NCI-H187 treated with DMSO at 0.1 percent for 48 hours (cell line): ENCODE results near the gene NCOA7.
"Not testable (repeated sequence)": the region's sequence is repeated elsewhere in the genome, so short reads cannot be mapped to it uniquely, and the experiment has no call there.

Source experiments
- DNase-seq: peaks from one replicate; lab custom pipeline; 2025; lab: John Stamatoyannopoulos, UW

The NCOA7 gene

DNA sequence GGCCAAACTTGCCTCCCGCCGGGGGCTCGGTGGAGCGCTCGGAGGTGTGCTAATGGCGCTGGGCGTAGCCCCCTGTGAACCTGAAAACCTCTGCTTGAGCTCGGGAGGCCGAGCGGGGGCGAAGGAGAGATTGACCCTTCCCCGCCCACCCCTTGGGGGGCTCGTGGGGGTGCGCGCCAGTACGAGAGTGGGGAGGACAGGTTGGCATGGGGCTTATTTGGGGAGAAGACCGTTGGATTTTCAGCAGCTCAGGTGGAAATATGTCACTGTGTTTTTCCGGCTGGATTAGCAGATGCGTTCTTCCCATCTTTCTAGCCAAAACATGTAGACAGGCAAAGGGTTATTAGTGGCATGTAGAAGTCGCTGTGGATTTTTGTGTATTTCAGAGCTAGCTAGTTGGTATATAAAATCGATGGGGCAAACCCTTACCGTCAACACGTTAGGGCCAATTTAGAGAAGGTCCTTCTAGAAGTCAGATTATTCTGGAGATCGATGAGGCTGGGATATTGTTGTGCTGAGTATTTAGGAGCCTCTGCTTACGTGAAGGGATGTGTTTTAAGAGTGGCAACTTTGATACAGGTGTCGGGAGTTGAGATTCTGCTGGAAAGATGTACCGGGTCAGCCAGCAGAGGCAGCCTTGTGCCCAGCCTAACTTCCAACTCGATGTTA lies 525 bp downstream of the NCOA7 start:
- peak; percentile 30 for DNase-seq

GRCh38 chr6:125791820-125792165 lies 1.0 kb downstream of the NCOA7 start:
- DNase-seq = no peak

DNA sequence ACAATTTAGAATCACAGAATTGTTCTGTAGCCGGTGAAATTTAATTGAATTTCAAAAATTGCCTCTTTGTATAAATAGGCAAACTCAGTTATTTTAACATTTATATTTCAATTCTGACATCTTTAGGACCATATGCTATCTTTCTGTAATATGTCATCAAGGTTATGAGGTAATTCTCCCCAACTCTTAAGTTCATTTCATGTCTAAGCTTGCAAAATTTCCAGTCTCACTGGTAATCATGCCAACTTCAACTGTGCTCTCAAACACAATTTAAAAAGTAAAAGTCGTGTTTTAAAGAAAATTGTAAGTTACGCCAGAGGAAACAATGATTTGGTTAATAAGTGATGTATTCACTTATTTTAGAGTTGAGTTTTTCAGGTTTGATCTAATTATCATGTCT lies 1.4 kb downstream of the NCOA7 start:
- no peak for DNase-seq

- DNase-seq = no peak
Measured at GRCh38 chr6:125792680-125793079, 1.9 kb downstream of the NCOA7 start.

DNA sequence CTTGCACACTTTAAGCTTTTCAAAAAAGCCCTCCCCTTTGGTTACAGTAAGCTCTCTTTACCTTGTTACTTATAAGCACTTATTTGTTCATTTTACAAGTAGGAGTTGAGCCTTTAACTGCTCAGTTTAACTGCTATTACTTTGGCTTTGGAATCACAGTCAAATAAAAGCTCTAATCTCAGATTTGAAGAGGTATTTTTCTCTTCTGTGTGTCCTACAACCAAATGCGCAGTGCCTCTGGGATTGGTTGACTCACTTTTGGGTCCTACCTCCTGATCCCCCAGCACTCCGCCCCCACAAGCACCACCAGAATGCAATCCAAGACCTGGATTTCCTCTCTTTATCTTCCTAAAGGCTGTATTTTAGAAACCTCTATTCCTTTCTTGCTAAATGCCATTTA lies 2.5 kb downstream of the NCOA7 start:
- no peak for DNase-seq

GRCh38 chr6:125793863-125794262 lies 3.1 kb downstream of the NCOA7 start:
- DNase-seq = no peak

DNA sequence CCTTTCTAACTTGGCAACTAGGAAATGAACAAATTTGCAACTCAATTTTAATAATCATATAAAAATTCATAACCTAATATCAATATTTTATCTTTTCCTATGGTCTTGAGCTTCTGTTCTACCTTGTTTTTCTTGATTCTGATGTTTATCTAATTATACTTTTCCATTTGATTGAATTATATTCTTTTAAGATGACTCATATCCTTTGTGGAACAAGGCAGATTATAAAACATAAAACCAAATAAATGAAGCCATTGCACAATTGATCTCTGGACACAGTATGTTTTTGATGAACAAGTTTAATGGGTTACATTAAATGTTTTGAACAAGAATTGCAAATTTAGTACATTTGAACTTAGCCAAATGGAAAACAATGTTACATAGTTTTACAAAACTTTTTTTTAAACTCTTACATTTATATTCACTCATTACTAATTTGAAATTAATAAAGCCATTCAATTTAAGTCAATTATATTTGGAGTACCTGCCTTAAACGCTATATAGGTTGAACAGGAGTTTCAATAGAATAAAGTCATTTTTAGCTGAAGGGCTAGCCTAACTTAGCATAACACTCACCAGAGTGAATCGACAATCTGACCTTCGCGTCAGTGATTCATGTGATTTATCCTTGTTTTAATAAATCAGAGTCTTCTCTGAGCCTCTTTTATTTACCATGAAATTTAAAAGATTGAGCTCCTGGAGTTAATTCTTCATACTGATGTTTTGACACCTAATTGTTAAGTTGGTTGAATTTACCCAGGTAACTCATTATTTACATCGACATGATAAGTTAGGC lies 3.8 kb downstream of the NCOA7 start:
- no peak for DNase-seq

DNA sequence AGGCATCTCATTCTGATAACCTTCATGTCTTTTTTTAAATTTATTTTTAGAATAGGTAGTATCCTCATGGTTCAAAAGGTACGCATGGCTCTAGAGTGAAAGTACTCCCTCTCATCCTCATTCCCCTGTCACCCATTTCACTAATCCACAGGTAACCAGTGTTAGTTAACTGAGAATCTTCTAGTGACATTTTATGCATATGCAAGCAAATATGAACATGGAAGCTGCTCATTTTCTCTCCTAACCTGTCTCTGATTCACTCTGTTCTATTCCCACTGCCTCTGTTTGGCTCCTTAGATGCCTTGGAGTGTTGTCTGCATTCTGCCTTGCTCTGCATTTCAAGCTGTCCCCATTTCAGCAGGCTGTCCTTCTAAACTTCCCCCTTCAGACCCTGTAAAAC lies 4.5 kb downstream of the NCOA7 start:
- DNase-seq = no peak

GRCh38 chr6:125797120-125797885 lies 6.5 kb downstream of the NCOA7 start:
- no peak for DNase-seq

DNA sequence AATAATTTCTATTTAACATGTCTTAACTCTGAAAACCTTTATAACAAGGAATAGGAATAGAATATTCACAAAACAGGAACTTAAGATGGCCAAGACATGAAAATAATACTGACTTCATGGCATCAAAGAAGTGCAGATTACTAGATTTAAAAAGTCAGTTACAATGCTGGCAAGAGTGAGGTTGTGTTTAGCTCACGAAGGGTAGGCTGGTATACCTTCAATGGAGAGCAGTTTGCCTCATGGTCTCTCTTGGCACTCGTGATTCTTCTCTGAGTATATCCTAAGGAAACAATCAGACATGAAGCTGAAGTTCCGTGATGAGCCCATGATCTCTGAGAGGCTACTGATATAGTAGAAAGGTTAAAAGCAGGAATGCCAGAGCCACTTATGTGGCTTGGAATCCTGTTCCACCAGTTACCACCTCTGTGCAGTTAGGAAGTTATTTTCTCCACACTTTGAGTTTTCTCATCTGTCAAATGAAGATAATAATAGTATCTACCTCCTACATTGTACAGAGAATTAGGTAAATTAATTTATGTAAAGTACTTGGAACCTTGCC lies 7.2 kb downstream of the NCOA7 start:
- no peak for DNase-seq

- DNase-seq = no peak
Measured at GRCh38 chr6:125798734-125799508, 8.2 kb downstream of the NCOA7 start.

DNA sequence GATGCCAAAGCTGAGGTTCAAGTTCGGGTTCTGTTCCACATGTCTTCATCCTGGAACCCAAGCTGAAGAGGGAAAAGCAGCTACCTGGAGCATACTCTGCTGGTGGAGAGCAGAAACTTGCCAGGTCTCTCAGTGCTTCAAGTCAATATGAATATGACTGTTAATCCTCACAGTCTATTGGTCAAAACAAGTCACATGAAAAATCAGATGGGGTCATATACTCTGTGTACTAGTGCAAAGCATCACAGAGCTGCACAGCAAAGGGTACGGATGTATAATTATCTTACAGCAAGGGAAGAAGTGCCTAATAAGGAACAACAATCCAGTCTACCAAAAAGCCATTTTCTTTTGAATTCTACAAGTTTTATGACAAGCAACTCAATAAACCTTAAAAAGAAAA lies 11.6 kb downstream of the NCOA7 start:
- no peak for DNase-seq

DNA sequence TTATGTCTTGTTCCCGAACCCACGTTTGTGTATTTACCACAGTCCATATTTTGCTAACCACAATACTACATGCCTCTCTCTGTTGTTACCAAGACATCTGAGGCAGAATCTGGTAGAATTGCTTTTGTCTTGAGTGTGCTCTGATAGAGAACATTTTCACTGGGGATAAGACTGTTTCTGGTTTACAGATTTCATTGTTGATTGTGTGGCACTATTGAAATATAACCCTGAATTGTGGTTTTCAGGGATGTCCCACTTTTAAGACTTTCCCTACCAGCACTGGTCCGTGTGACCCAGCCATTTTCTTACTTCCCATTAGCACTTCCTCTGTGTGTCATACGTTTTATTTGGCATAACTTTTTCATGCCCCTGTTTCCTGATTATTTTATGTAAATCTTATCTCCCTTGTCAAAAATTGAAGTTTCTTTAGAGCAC lies 12.2 kb downstream of the NCOA7 start:
- DNase-seq = no peak

- DNase-seq = no peak
Measured at GRCh38 chr6:125804264-125804663, 13.5 kb downstream of the NCOA7 start.

GRCh38 chr6:125804866-125805425 lies 14.2 kb downstream of the NCOA7 start:
- DNase-seq = not testable (repeated sequence)

DNA sequence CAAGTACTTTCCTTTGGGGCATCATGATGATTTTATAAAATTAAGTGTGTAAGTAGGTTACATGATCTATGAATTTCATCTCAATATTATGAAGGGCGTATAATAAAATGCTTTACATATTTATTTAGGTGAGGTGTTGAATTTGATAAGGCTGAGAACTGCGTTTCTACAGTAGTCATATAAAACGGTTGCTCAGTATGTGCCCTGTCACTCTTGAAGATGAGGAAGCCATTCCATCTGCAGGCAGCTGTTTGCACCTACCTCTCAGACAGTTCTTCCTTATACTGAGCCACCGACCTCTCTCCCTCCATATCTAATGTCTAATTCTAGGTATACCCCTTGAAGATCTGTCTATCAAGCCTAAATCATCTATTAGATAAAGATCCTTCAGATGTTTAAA lies 16.1 kb downstream of the NCOA7 start:
- DNase-seq = no peak

DNA sequence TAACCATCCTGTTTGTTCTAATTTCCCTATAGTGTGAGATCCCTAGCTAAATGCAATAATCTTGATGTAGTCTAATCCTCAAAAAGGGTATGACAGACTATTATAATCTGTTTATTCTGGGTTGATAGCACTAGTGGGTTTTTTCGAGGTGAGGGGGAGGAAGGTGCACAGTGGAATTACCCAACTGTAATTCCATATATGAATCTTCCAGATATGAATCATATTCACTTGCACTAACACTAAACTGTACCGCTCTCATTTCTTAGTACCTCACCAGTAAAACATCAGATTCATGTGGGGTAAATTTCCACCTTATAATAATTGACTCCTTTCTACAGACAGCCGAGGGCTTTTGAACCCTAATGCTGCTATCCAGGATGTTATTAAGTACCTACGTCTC lies 16.5 kb downstream of the NCOA7 start:
- DNase-seq = no peak

- no peak for DNase-seq
Measured at GRCh38 chr6:125808060-125808459, 17.3 kb downstream of the NCOA7 start.

DNA sequence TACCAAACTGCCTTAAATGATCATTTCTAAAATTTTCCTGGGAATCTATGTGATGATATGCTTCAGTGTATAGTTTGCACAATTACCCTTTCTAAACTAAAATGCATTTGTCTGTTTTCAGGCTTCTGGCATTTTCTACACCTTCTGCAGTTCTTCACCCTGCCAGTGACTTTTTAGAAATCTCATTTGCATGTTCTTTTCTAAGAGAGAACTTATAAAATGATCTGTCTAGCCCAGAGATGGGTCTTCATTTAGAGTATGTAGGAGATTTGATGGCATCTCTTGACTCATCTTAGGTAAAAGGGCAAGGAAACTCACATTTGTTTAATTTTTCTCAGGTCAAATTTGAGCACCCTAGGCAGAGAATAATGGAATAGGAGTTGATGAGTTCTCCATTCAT lies 17.8 kb downstream of the NCOA7 start:
- DNase-seq = no peak

DNA sequence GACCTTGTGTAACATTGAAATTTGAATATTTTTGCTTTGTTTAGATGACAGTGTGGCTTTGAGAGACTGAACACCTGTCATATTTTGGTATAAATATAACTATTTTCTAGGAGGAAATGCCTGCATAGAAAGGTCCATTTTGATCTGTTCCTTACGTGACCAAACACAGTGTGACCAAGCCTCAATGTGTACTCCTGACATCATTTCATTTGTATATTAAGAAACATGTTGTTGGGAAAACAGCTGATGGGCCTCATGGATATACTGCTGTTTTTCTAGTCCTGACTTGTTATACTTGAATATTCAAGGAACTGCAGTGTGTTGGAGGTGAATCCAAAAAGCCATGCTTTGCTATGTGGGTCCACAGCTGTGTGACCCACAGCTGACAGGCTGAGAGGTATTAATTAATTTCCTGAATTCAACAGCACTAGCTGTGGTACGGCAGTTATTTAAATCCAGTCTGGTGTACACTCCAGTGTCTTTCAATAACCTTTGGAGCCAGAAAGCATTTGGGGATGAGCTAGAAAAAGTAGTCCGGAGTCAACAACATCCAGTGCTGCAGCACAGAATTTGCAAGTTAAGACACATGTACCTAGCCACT lies 18.9 kb downstream of the NCOA7 start:
- no peak for DNase-seq

DNA sequence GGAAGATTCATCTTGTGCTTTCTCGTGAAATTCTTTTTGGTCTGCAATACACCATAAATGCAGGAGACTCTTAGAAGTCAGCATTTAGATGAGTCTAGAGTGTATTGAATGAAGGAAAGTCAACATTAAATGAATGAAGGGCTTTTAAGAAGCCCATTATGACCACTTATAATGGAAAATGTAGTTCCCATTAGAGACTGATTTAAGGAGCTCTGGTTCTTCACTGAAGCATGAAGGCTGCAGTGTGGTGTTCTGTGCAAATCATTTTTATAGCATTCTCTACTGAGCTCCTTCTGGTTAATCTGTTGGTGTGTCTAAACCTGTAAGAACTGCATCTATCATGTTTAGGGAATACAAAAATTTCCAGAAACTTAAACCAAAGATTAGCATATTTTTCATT lies 19.7 kb downstream of the NCOA7 start:
- DNase-seq = peak; percentile 96
